ENCODE data around the gene KCNQ4. TPM values are rescaled to one million over a fixed set of nuclear protein-coding genes. Genes with fewer than 3 reads are reported as not detected.
A peak's percentile ranks its signal among the peaks of the same experiment; 100 is the strongest.

KCNQ4 gene
- total RNA-seq, 1 donor from 2014 or later, result not detected

DNA sequence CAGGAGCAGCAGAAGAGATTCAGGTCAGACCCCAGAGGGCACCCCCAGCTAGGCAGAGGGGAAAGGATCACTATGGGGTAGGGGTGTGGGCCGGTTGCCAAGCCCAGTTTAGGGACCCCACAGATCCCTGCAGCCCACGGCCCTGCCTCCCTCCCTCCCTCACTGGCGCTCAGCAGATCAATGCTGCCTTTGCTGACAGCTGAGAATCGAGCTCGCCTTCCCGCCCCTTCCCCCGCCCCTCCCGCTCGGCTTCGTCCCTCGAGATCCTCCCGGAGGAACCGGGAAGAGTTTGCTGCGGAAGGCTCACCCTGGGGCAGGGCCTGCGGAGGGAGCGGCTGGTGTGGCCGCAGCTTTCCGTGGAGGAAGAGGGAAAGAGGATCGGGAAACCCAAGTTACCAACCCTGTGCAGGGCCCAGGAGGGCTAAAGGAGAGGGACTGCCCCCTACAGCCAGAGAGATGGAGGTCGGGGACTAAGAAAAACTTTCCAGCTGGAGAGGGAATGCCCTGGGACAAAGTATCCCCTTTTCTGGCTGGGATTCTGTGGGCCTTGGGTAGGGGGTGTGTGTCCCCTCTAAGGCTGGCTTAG is 1.1 kb upstream of the KCNQ4 start:
- peak; percentile 73 for DNase-seq (ENCODE audit: low spot score)
- H3K27me3 ChIP-seq, result peaks cover 54% of the 10 kb centered on the region

DNA sequence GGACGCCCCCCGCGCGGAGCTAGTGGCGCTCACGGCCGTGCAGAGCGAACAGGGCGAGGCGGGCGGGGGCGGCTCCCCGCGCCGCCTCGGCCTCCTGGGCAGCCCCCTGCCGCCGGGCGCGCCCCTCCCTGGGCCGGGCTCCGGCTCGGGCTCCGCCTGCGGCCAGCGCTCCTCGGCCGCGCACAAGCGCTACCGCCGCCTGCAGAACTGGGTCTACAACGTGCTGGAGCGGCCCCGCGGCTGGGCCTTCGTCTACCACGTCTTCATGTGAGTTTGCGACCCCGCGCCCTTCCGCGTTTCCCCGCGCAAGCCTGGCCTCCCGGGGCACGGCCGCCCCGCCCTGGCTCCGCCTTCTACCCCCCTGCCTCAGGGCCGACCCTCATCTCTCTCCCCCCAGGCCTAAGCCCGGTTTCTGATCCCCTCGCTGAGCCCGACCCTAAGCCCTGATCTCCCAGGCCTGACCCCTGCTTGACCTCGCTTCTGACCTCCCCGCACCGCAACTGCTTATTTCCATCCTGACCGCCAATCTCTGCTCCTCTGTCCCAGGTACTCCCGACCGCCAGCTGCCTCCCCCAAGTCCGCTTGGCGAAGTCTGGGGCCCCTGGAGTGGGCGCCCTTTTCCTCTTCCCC is 669 bp downstream of the KCNQ4 start:
- Histone ChIP-seq H3K9ac (no peak overlapping the region), H3K79me2 (ENCODE audit: low read depth) (no peaks in the 10 kb centered on the region), H3K9me3 (ENCODE audit: low read depth) (no peaks in the 10 kb centered on the region), H2AFZ (replicated peaks) (no peak overlapping the region), H3K4me1 (peaks cover 16% of the 10 kb centered on the region), H4K20me1 (ENCODE audit: low read depth) (peaks cover 8% of the 10 kb centered on the region), H3K4me3 (peak overlapping the region; percentile 37), H3K27ac (no peak overlapping the region), H3K4me2 (peak overlapping the region; percentile 73), H3K27me3 (peaks cover 54% of the 10 kb centered on the region), H3F3A (ENCODE audit: low read depth) (peaks cover 22% of the 10 kb centered on the region), H3K36me3 (no peaks in the 10 kb centered on the region)
- Mint-ChIP-seq H3K27me3 (ENCODE audit: insufficient read depth, low read depth) (peaks cover 21% of the 10 kb centered on the region), H3K4me3 (peak overlapping the region; percentile 81), H3K27ac (peak overlapping the region; percentile 19), H3K36me3 (peaks cover 2% of the 10 kb centered on the region), H3K9me3 (no peaks in the 10 kb centered on the region), H3K4me1 (peaks cover 31% of the 10 kb centered on the region)
- peak; percentile 36 for TF ChIP-seq EZH2phosphoT487 (IDR thresholded peaks at IDR 0.05)
- peak; percentile 65 for TF ChIP-seq EZH2 (IDR thresholded peaks at IDR 0.05)
- TF ChIP-seq, protein P1, sequence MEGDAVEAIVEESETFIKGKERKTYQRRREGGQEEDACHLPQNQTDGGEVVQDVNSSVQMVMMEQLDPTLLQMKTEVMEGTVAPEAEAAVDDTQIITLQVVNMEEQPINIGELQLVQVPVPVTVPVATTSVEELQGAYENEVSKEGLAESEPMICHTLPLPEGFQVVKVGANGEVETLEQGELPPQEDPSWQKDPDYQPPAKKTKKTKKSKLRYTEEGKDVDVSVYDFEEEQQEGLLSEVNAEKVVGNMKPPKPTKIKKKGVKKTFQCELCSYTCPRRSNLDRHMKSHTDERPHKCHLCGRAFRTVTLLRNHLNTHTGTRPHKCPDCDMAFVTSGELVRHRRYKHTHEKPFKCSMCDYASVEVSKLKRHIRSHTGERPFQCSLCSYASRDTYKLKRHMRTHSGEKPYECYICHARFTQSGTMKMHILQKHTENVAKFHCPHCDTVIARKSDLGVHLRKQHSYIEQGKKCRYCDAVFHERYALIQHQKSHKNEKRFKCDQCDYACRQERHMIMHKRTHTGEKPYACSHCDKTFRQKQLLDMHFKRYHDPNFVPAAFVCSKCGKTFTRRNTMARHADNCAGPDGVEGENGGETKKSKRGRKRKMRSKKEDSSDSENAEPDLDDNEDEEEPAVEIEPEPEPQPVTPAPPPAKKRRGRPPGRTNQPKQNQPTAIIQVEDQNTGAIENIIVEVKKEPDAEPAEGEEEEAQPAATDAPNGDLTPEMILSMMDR (IDR thresholded peaks at IDR 0.05), result no peak
- peak; percentile 75 for DNase-seq (ENCODE audit: low spot score)

More for the DNA sequence above, 1.1 kb upstream of the KCNQ4 start:
- Mint-ChIP-seq H3K27me3 (ENCODE audit: insufficient read depth, low read depth) (peaks cover 21% of the 10 kb centered on the region), H3K27ac (no peak overlapping the region), H3K36me3 (peaks cover 9% of the 10 kb centered on the region), H3K9me3 (peaks cover 7% of the 10 kb centered on the region), H3K4me1 (peaks cover 24% of the 10 kb centered on the region), H3K4me3 (peak overlapping the region; percentile 87)
- peak overlapping the region; percentile 35 for H2AFZ ChIP-seq (replicated peaks)
- H4K20me1 ChIP-seq (ENCODE audit: low read depth), result peaks cover 8% of the 10 kb centered on the region
- H3K79me2 ChIP-seq (ENCODE audit: low read depth), result no peaks in the 10 kb centered on the region
- peak overlapping the region; percentile 72 for H3K4me2 ChIP-seq
- peaks cover 22% of the 10 kb centered on the region for H3F3A ChIP-seq (ENCODE audit: low read depth)
- H3K36me3 ChIP-seq, result no peaks in the 10 kb centered on the region
- H3K4me1 ChIP-seq, result peaks cover 12% of the 10 kb centered on the region
- H3K9ac ChIP-seq, result no peak overlapping the region
- H3K9me3 ChIP-seq (ENCODE audit: low read depth), result no peaks in the 10 kb centered on the region
- no peak overlapping the region for H3K27ac ChIP-seq
- TF ChIP-seq, protein P1 (IDR thresholded peaks at IDR 0.05), result peak; percentile 36
- TF ChIP-seq EZH2 (IDR thresholded peaks at IDR 0.05), result no peak
- peak overlapping the region; percentile 55 for H3K4me3 ChIP-seq

DNA sequence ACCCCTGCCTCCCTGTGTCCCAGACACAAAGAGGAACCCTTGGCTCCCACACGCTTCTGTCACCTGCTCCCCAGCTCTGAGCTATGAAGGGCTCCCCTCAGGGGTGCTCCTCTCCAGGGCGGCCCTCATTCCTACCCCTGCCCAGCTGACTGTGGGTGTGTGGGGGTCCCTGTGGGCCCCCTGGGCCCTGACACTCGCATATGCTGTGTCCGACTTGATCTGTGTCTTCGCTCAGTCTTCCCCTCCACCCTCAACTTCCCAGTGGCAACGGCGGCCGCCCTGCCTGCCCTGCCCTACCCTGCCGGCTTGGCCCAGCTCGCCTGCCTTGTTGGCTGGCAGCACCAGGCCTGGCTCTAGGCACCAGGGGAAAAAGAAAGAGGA is 1.2 kb downstream of the KCNQ4 start:
- H3K27me3 Mint-ChIP-seq (ENCODE audit: insufficient read depth, low read depth), result peaks cover 25% of the 10 kb centered on the region

More for the DNA sequence above, 1.2 kb downstream of the KCNQ4 start:
- Histone ChIP-seq H3K27me3 (peaks cover 54% of the 10 kb centered on the region), H3K9ac (no peak overlapping the region), H3K4me2 (no peak overlapping the region), H2AFZ (replicated peaks) (no peak overlapping the region), H3K4me1 (peaks cover 16% of the 10 kb centered on the region), H4K20me1 (ENCODE audit: low read depth) (peaks cover 8% of the 10 kb centered on the region), H3K9me3 (ENCODE audit: low read depth) (no peaks in the 10 kb centered on the region), H3K36me3 (no peaks in the 10 kb centered on the region), H3F3A (ENCODE audit: low read depth) (peaks cover 22% of the 10 kb centered on the region), H3K27ac (no peak overlapping the region), H3K4me3 (peak overlapping the region; percentile 37), H3K79me2 (ENCODE audit: low read depth) (no peaks in the 10 kb centered on the region)
- Mint-ChIP-seq H3K4me1 (peaks cover 35% of the 10 kb centered on the region), H3K27ac (peak overlapping the region; percentile 19), H3K4me3 (peak overlapping the region; percentile 81), H3K9me3 (no peaks in the 10 kb centered on the region), H3K36me3 (no peaks in the 10 kb centered on the region)
- DNase-seq (ENCODE audit: low spot score), result no peak
- TF ChIP-seq, protein P1 (IDR thresholded peaks at IDR 0.05), result no peak
- TF ChIP-seq EZH2phosphoT487 (IDR thresholded peaks at IDR 0.05) (no peak), EZH2 (IDR thresholded peaks at IDR 0.05) (no peak)

Measured in neural progenitor cell (in vitro differentiated cells).